MCF 10A (cell line): ENCODE data around the gene GFAP. TPM values are rescaled to one million over a fixed set of nuclear protein-coding genes. Genes with fewer than 3 reads are reported as not detected.

Source experiments
- BruUV-seq: library from RNA; stranded (reverse); fragments of 400-500 nt; replicated peaks from 2 replicates; lab custom pipeline; 2021; lab: Mats Ljungman, UMichigan
- CTCF ChIA-PET: fragments of 300-600 bp; sonication (Branson Sonifier 250); formaldehyde crosslinking; extraction: SDS; loops from one replicate; lab custom pipeline; 2021; ENCODE audit warnings: antibody characterized with exemption, inconsistent platforms; lab: Yijun Ruan, JAX
- POLR2A ChIA-PET: fragments of 300-600, 350-650 bp; sonication (Branson Sonifier 250); formaldehyde crosslinking; extraction: SDS; loops from one replicate; lab custom pipeline; 2020; ENCODE audit warnings: antibody characterized with exemption, inconsistent platforms; lab: Yijun Ruan, JAX
- DNase-seq: peaks from one replicate; pipeline ENCODE4 v3.0.0-alpha.2; 2018; ENCODE audit not compliant: unreplicated experiment
- H3K27ac Mint-ChIP-seq: one replicate; pipeline ENCODE4 v1.8.0; 2022; ENCODE audit warnings: mild to moderate bottlenecking, low read depth, mixed read lengths; ENCODE audit not compliant: unreplicated experiment
- H3K27me3 Mint-ChIP-seq: one replicate; pipeline ENCODE4 v1.8.0; 2022; ENCODE audit warnings: mixed read lengths; ENCODE audit not compliant: insufficient read depth, unreplicated experiment
- H3K36me3 Mint-ChIP-seq: one replicate; pipeline ENCODE4 v1.8.0; 2022; ENCODE audit warnings: mild to moderate bottlenecking, moderate library complexity, mixed read lengths; ENCODE audit not compliant: insufficient read depth, unreplicated experiment
- H3K4me1 Mint-ChIP-seq: one replicate; pipeline ENCODE4 v1.8.0; 2022; ENCODE audit warnings: mixed read lengths; ENCODE audit not compliant: insufficient read depth, unreplicated experiment
- H3K4me3 Mint-ChIP-seq: one replicate; pipeline ENCODE4 v1.8.0; 2022; ENCODE audit warnings: mild to moderate bottlenecking, moderate library complexity, mixed read lengths; ENCODE audit not compliant: unreplicated experiment
- H3K9me3 Mint-ChIP-seq: one replicate; pipeline ENCODE4 v1.8.0; 2022; ENCODE audit warnings: mixed read lengths; ENCODE audit not compliant: unreplicated experiment
- intact Hi-C: fragments of 100-400 bp; cut with micrococcal nuclease; formaldehyde crosslinking; loops from 2 replicates; pipeline ENCODE4 v1.14.1; 2022
- total RNA-seq: library from RNA; stranded (reverse); gene quantifications from 2 replicates; pipeline ENCODE4 v1.2.3, GENCODE V29; 2022
- TF ChIP-seq, protein P1 (sequence below): fragments of 200-600 bp; IDR thresholded peaks from one replicate; pipeline ENCODE4 v1.8.0; 2022; ENCODE audit warnings: antibody characterized with exemption, mild to moderate bottlenecking; ENCODE audit not compliant: unreplicated experiment

GFAP gene
- total RNA-seq, 1 experiment from 2014 or later, result not detected

DNA sequence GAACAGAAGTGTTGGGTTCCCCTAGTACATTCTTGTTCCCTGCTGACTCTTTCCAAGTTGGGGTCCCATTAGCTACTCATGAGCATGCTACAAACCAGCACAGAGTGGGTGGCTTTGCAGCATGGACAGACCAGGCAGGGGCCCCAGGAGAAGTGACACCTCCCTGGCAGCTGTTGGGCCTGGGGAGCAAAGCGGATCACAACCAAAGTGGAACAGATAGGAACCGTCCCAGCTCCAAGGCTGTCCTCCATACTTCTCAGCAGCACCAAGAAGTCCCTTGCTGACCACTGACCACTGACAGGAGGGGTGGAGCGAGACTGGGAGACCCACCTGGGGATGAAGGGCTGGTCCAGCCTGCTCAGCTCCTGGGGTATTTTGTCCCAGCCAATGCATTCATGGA is 12.4 kb upstream of the GFAP start:
- H3K4me3 Mint-ChIP-seq, result no peak overlapping the region
- no TSS peak for BruUV-seq
- intact Hi-C loops, result no loop called here
- TF ChIP-seq, protein P1, sequence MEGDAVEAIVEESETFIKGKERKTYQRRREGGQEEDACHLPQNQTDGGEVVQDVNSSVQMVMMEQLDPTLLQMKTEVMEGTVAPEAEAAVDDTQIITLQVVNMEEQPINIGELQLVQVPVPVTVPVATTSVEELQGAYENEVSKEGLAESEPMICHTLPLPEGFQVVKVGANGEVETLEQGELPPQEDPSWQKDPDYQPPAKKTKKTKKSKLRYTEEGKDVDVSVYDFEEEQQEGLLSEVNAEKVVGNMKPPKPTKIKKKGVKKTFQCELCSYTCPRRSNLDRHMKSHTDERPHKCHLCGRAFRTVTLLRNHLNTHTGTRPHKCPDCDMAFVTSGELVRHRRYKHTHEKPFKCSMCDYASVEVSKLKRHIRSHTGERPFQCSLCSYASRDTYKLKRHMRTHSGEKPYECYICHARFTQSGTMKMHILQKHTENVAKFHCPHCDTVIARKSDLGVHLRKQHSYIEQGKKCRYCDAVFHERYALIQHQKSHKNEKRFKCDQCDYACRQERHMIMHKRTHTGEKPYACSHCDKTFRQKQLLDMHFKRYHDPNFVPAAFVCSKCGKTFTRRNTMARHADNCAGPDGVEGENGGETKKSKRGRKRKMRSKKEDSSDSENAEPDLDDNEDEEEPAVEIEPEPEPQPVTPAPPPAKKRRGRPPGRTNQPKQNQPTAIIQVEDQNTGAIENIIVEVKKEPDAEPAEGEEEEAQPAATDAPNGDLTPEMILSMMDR, result no peak
- H3K36me3 Mint-ChIP-seq, result peaks cover 6% of the 10 kb centered on the region
- no peak for DNase-seq
- H3K27ac Mint-ChIP-seq, result no peak overlapping the region
- no peaks in the 10 kb centered on the region for H3K9me3 Mint-ChIP-seq
- H3K27me3 Mint-ChIP-seq, result no peaks in the 10 kb centered on the region
- CTCF ChIA-PET, result interaction anchor here (0.6 to 4.2 kb wide), 2 partner anchors 93 to 384 kb away, joined by 3 to 27 read pairs; no protein-coding TSS in a partner anchor
- POLR2A ChIA-PET, result no interaction called here
- no peaks in the 10 kb centered on the region for H3K4me1 Mint-ChIP-seq

DNA sequence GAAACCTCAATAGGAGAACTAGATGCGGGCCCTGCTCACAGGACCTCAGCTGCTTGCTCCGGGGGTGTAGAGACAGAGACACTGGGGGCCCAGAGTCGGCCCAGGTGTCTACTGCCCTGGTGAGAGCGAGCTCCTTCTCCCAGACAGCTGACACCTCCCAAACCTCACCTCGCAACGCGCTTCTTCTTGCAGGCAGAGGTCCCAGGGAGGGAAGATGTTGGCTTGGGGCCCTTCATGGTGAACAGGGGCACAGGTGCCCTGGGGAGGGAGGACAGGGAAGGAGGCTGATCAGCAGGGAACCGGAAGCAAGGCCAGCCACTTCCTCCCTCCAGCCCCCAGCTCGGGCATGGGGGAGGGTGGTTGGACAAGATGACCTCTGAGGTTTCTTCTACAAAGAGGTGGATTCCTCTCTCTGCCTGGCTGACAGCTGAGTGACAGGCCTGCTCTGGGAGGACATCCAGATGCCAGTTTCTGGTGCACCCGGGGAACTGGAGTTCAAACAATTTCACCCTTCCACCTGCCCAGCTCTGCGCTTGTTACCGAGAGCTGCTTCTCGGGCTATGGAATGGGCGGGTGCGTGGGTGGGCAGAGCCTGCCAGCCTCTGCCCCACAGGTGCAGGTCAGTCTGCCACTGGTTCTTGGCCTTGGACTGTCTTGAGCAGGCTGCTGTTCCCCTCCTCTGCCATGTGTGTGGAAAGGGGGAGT is 11.7 kb upstream of the GFAP start:
- no TSS peak for BruUV-seq
- Mint-ChIP-seq H3K27ac (no peak overlapping the region), H3K27me3 (no peaks in the 10 kb centered on the region), H3K9me3 (no peaks in the 10 kb centered on the region), H3K36me3 (peaks cover 6% of the 10 kb centered on the region), H3K4me3 (no peak overlapping the region), H3K4me1 (no peaks in the 10 kb centered on the region)
- TF ChIP-seq, protein P1, result no peak
- ChIA-PET CTCF (interaction anchor here (1.2 to 4.2 kb wide), 2 partner anchors 28 to 94 kb away, joined by 3 to 27 read pairs; no protein-coding TSS in a partner anchor), POLR2A (no interaction called here)
- DNase-seq, result no peak
- intact Hi-C loops, result no loop called here

DNA sequence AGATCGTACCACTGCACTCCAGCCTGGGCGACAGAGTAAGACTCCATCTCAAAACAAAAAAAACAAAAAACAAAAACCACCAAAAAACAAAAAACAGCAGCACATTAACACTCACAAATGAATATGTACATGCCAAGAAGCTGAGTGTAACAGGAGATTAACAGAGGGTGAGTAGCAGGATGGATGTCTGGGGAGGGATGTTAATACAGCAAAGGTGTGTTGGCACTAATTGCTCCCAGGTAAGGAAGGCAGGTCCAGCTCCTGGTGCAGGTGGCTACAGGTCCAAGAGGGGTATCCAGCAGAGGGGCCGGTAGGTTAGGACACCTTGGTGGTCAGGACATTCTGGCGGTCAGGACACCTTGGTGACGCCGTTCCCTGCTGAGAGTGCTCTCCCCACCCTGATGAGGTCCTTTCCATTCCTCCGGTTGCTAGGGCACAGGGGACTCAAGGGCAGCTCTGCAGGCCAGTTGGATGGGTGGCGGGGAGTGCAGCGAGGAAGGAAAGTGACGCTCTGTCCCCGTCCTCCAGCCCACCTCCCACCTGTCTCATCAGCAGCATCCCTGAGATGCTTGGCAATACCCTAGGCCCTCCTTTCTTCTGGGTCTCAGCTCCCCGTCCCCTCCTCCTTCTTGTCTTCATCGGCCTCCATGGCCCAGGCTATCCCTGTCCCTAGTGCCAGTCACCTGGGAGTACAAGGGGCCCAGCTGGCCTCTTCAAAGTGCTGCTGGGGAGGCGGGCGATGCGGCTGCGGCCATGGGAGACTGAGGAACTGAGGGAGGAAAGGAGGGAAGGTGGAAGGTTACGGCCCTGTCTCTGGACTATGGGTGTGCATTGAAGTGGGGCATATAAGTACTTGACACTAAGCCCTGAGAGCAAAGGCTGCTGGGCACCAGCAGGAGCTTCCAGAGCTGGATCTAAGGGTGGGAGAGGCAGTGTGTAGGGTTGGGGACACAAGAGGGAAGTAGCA is 10.7 kb upstream of the GFAP start:
- TF ChIP-seq, protein P1, result no peak
- POLR2A ChIA-PET, result interaction anchor here (0.7 to 1.0 kb wide), 2 partner anchors 93 to 306 kb away, joined by 3 read pairs; no protein-coding TSS in a partner anchor
- Mint-ChIP-seq H3K27ac (no peak overlapping the region), H3K27me3 (no peaks in the 10 kb centered on the region), H3K4me3 (no peak overlapping the region), H3K36me3 (peaks cover 6% of the 10 kb centered on the region), H3K9me3 (no peaks in the 10 kb centered on the region), H3K4me1 (no peaks in the 10 kb centered on the region)
- no peak for DNase-seq
- BruUV-seq, result no TSS peak
- CTCF ChIA-PET, result interaction anchor here (0.9 to 4.2 kb wide), 3 partner anchors 27 to 95 kb away, joined by 3 to 27 read pairs (median 3); no protein-coding TSS in a partner anchor
- intact Hi-C loops, result no loop called here
